K562 (cell line): ENCODE data around the gene AAK1. TPM values are rescaled to one million over a fixed set of nuclear protein-coding genes. Genes with fewer than 3 reads are reported as not detected.

Experiments used
- CBFA2T3 ChIP-seq: fragments of 450-650 bp; IDR thresholded peaks from 2 replicates; pipeline ENCODE4 v1.6.1; 2017
- CCNT2 ChIP-seq: IDR thresholded peaks from 2 replicates; pipeline ENCODE4 v1.6.1; 2011; ENCODE audit warnings: borderline replicate concordance, low read depth, mild to moderate bottlenecking, moderate library complexity, mixed read lengths, low read length; ENCODE audit not compliant: insufficient read length; ENCODE audit errors: extremely low read depth
- GATAD2B ChIP-seq: fragments of 450-650 bp; IDR thresholded peaks from 2 replicates; pipeline ENCODE4 v1.6.1; 2017; ENCODE audit warnings: mild to moderate bottlenecking, borderline replicate concordance
- LEF1 ChIP-seq: fragments of 450-650 bp; IDR thresholded peaks from 2 replicates; pipeline ENCODE4 v1.6.1; 2016; ENCODE audit warnings: mild to moderate bottlenecking
- MAFF ChIP-seq: IDR thresholded peaks from 2 replicates; pipeline ENCODE4 v1.6.1; 2012; ENCODE audit warnings: low read length, improper control_type of control experiment
- MBD2 ChIP-seq: sonication (generic); IDR thresholded peaks from 2 replicates; pipeline ENCODE4 v1.6.1; 2016; ENCODE audit warnings: low read depth, borderline replicate concordance
- NEUROD1 ChIP-seq: fragments of 150-350 bp; IDR thresholded peaks from 2 replicates; pipeline ENCODE4 v1.6.1; 2014; ENCODE audit warnings: borderline replicate concordance, low read length, low read depth; ENCODE audit not compliant: partially characterized antibody
- PML ChIP-seq: IDR thresholded peaks from 2 replicates; pipeline ENCODE4 v1.6.1; 2012; ENCODE audit warnings: low read length, inconsistent platforms
- TAF9B ChIP-seq: fragments of 450-650 bp; IDR thresholded peaks from 2 replicates; pipeline ENCODE4 v1.6.1; 2018; ENCODE audit warnings: mild to moderate bottlenecking; ENCODE audit not compliant: partially characterized antibody
- ZNF316 ChIP-seq: fragments of 450-650 bp; IDR thresholded peaks from 2 replicates; pipeline ENCODE4 v1.6.1; 2016
- polyA plus RNA-seq, 8 experiments: library from polyadenylated mRNA; depleted of rRNA in 4 of 8; stranded (reverse) in 5 of 8; unstranded in 3 of 8; fragments of >200 nt; fragmentation: Nextera tagmentation in 2 of 8; fragmentation: Illumina TruSeq in 1 of 8; extraction: Ambion mirVana in 2 of 8; extraction: Trizol in 1 of 8; gene quantifications; 2 replicates each; pipeline versions ENCODE4 v1.2.1 to v1.2.3, GENCODE V29; 2011 to 2014; ENCODE audit warnings: inconsistent platforms in 1 of 8, missing spikeins in 1 of 8
- total RNA-seq, 7 experiments: library from RNA; depleted of rRNA in 6 of 7; stranded (reverse); fragments of >200 nt in 6 of 7; fragmentation: Illumina TruSeq in 2 of 7; extraction: Trizol in 2 of 7; gene quantifications; 2 replicates each; pipeline versions ENCODE4 v1.2.1 to v1.2.3, GENCODE V29; 2011 to 2021; ENCODE audit warnings: low replicate concordance in 1 of 7
- TF ChIP-seq, protein P1 (sequence below): sonication (generic); formaldehyde crosslinking; IDR thresholded peaks from 2 replicates; pipeline ENCODE4 v1.8.1; 2023; ENCODE audit warnings: mild to moderate bottlenecking, missing genetic modification reagents
- TF ChIP-seq, protein P2 (sequence below): fragments of 250-450 bp; sonication (Bioruptor Pico); IDR thresholded peaks from 2 replicates; pipeline ENCODE4 v1.5.0; 2020; ENCODE audit warnings: mild to moderate bottlenecking, borderline replicate concordance
- TF ChIP-seq, protein P3 (sequence below): fragments of 200-800 bp; sonication (Bioruptor generic); IDR thresholded peaks from 2 replicates; pipeline ENCODE4 v1.6.1; 2017; ENCODE audit warnings: missing genetic modification characterization, missing compliant biosample characterization

Gene AAK1
- total and polyA plus RNA-seq, 9 of the 15 experiments (the other 6 are each of a cell fraction or from before 2014, with no cell fraction given) = 0.89 to 17.1 (median 6.0) TPM

DNA sequence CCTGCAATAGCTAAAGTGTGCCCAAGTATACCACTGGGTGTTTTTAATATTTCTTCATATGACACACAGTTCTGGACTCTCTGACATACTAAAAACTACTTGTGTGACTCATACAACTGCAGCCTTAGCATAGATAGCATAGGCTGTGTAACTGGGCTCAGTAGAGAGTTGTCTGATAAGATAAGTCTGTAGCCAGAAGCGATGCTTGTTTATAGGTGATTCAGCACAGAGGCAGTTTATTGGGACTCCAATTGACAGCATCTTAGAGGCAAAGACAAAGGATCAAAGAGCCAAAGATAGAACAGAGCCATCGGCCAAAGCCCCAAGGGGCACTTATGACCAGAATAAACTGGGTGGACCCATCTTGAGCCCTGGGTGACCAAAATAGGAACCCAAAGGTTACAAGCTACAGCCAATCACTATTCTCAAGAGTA, 42.3 kb downstream of the AAK1 start (continued):
- TF ChIP-seq, protein P1, sequence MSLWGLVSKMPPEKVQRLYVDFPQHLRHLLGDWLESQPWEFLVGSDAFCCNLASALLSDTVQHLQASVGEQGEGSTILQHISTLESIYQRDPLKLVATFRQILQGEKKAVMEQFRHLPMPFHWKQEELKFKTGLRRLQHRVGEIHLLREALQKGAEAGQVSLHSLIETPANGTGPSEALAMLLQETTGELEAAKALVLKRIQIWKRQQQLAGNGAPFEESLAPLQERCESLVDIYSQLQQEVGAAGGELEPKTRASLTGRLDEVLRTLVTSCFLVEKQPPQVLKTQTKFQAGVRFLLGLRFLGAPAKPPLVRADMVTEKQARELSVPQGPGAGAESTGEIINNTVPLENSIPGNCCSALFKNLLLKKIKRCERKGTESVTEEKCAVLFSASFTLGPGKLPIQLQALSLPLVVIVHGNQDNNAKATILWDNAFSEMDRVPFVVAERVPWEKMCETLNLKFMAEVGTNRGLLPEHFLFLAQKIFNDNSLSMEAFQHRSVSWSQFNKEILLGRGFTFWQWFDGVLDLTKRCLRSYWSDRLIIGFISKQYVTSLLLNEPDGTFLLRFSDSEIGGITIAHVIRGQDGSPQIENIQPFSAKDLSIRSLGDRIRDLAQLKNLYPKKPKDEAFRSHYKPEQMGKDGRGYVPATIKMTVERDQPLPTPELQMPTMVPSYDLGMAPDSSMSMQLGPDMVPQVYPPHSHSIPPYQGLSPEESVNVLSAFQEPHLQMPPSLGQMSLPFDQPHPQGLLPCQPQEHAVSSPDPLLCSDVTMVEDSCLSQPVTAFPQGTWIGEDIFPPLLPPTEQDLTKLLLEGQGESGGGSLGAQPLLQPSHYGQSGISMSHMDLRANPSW (CRISPR knock-in tag) = no peak
- TF ChIP-seq CBFA2T3 (peak; percentile 92), CCNT2 (peak; percentile 82), LEF1 (peak; percentile 82), NEUROD1 (peak; percentile 69), ZNF316 (peak; percentile 75), MBD2 (peak; percentile 60; the same call in 1 of the 2 replicates), GATAD2B (peak; percentile 91), TAF9B (no peak), PML (peak; percentile 66), MAFF (peak; percentile 81; the same call in 1 of the 2 replicates)
- TF ChIP-seq, protein P2, sequence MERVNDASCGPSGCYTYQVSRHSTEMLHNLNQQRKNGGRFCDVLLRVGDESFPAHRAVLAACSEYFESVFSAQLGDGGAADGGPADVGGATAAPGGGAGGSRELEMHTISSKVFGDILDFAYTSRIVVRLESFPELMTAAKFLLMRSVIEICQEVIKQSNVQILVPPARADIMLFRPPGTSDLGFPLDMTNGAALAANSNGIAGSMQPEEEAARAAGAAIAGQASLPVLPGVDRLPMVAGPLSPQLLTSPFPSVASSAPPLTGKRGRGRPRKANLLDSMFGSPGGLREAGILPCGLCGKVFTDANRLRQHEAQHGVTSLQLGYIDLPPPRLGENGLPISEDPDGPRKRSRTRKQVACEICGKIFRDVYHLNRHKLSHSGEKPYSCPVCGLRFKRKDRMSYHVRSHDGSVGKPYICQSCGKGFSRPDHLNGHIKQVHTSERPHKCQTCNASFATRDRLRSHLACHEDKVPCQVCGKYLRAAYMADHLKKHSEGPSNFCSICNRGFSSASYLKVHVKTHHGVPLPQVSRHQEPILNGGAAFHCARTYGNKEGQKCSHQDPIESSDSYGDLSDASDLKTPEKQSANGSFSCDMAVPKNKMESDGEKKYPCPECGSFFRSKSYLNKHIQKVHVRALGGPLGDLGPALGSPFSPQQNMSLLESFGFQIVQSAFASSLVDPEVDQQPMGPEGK (CRISPR knock-in tag) = no peak
- TF ChIP-seq, protein P3, sequence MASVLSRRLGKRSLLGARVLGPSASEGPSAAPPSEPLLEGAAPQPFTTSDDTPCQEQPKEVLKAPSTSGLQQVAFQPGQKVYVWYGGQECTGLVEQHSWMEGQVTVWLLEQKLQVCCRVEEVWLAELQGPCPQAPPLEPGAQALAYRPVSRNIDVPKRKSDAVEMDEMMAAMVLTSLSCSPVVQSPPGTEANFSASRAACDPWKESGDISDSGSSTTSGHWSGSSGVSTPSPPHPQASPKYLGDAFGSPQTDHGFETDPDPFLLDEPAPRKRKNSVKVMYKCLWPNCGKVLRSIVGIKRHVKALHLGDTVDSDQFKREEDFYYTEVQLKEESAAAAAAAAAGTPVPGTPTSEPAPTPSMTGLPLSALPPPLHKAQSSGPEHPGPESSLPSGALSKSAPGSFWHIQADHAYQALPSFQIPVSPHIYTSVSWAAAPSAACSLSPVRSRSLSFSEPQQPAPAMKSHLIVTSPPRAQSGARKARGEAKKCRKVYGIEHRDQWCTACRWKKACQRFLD = peak; percentile 48; the same call in 1 of the 2 replicates
